Stimulated activated CD8-positive, alpha-beta memory T cell treated with anti-CD3 and anti-CD28 coated beads, Interleukin-7, amount 100 ng/mL, for 4 hours (primary cell): ENCODE results near the gene FLOT2.
"Not testable (repeated sequence)": the region's sequence is repeated elsewhere in the genome, so short reads cannot be mapped to it uniquely, and the experiment has no call there.

Source experiments
- DNase-seq, 2 donors: peaks; one replicate each; pipeline ENCODE4 v3.0.0-alpha.2; 2020; ENCODE audit warnings: low read depth in 2 of 2

FLOT2 gene

GRCh38 chr17:28873839-28874238, 23.7 kb downstream of the FLOT2 start:
- no peak for DNase-seq

- DNase-seq: no peak
These were observed 26.4 kb downstream of the FLOT2 start for GRCh38 chr17:28871056-28871579.

GRCh38 chr17:28867276-28867675, 30.3 kb downstream of the FLOT2 start:
- no peak for DNase-seq

- no peak for DNase-seq
These were observed 31.4 kb downstream of the FLOT2 start for GRCh38 chr17:28865946-28866752.

- DNase-seq: no peak
These were observed 32.3 kb downstream of the FLOT2 start for GRCh38 chr17:28864991-28865849.

- no peak for DNase-seq
These were observed 33.6 kb downstream of the FLOT2 start for GRCh38 chr17:28863953-28864352.

- DNase-seq: no peak
These were observed 35.0 kb downstream of the FLOT2 start for GRCh38 chr17:28862561-28862960.

- no peak for DNase-seq
These were observed 35.9 kb downstream of the FLOT2 start for GRCh38 chr17:28861393-28862203.

- DNase-seq: no peak
These were observed 37.1 kb downstream of the FLOT2 start for GRCh38 chr17:28860363-28860808.

- no peak for DNase-seq
These were observed 38.7 kb downstream of the FLOT2 start for GRCh38 chr17:28858801-28859355.

GRCh38 chr17:28857905-28858800, 39.4 kb downstream of the FLOT2 start:
- no peak for DNase-seq

GRCh38 chr17:28856028-28856574, 41.4 kb downstream of the FLOT2 start:
- no peak for DNase-seq

GRCh38 chr17:28855336-28855679, 42.2 kb downstream of the FLOT2 start:
- no peak for DNase-seq

GRCh38 chr17:28854457-28855335, 42.8 kb downstream of the FLOT2 start, which contains the start of gene ERAL1:
Gene ERAL1, plus strand, starts transcription at chr17:28855016. Its CDS starts 19 bp downstream, at chr17:28855035.
- peak; percentile 73 to 78 for DNase-seq

GRCh38 chr17:28853295-28853694, 44.2 kb downstream of the FLOT2 start:
- no peak for DNase-seq

- DNase-seq: no peak
These were observed 48.3 kb downstream of the FLOT2 start for GRCh38 chr17:28849281-28849680.

- peak; percentile 18 to 20 for DNase-seq
These were observed 48.9 kb downstream of the FLOT2 start for GRCh38 chr17:28848667-28849066.

GRCh38 chr17:28846699-28847098, 50.8 kb downstream of the FLOT2 start:
- not testable (repeated sequence) for DNase-seq

- DNase-seq: peak in 1 of 2 donors; percentile 5
These were observed 51.3 kb downstream of the FLOT2 start for GRCh38 chr17:28846231-28846630.
